Stimulated activated effector memory CD8-positive, alpha-beta T cell treated with anti-CD3 and anti-CD28 coated beads, Interleukin-12 subunit alpha, Interleukin-12 subunit beta, amount 100 ng/mL, for 72 hours (primary cell): ENCODE results near the gene WDR19.

ENCODE experiments used
- ATAC-seq: fragments of 150-1000 bp; cut with Tn5 transposase; 2 replicates; pipeline ENCODE4 v1.10.0; 2021
- DNase-seq, 2 donors: peaks; one replicate each; pipeline ENCODE4 v3.0.0; 2021 to 2022; ENCODE audit warnings: low spot score in 2 of 2
- H3K27ac Mint-ChIP-seq: one replicate; pipeline ENCODE4 v1.8.0; 2022; ENCODE audit warnings: mild to moderate bottlenecking, mixed read lengths
- H3K36me3 Mint-ChIP-seq: one replicate; pipeline ENCODE4 v1.8.0; 2022; ENCODE audit warnings: mild to moderate bottlenecking, mixed read lengths
- H3K4me1 Mint-ChIP-seq: one replicate; pipeline ENCODE4 v1.8.0; 2022; ENCODE audit warnings: mixed read lengths
- H3K4me3 Mint-ChIP-seq: one replicate; pipeline ENCODE4 v1.8.0; 2022; ENCODE audit warnings: mild to moderate bottlenecking, mixed read lengths
- H3K9me3 Mint-ChIP-seq: one replicate; pipeline ENCODE4 v1.8.0; 2022; ENCODE audit warnings: mixed read lengths

WDR19 gene

DNA sequence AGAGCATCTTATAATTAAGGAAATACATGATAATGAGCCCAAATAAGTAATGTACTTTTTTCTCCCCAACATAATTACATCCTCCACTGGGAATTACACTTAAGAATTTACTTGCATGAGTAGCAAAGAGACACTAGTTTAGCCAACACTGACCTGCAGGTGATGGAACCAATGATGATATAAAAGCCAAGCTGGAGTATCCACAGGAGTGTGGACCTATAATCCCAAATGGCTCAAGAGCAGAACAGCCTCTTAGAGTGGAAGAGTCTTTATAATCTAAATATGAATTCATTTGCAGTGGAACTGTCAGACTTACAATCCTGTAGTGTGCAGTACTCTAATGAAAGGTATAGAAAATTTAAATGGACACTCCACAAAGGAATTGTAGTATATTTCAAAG is 22.2 kb downstream of the WDR19 start:
- no peak overlapping the region for H3K4me3 Mint-ChIP-seq
- no peaks in the 10 kb centered on the region for H3K9me3 Mint-ChIP-seq
- no peaks in the 10 kb centered on the region for H3K4me1 Mint-ChIP-seq
- no peak overlapping the region for H3K27ac Mint-ChIP-seq
- ATAC-seq (no peak), DNase-seq (no peak)
- H3K36me3 Mint-ChIP-seq = peaks cover 19% of the 10 kb centered on the region

DNA sequence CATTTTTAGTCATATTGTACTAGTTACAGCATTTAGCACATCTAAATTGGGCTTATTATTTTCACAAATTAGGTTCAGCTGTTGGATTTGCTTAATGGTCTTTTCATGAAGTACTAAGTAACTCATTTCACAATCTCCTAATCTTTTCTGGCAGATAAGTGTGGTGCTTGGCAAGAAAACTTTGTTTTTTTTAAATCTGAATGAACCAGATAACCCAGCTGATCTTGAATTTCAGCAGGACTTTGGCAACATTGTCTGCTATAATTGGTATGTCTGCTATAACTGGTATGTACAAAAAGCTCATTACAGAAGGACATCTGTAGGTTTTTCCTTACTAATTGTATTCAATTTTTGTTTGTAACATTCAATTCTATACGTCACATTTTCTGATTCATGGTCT is 22.7 kb downstream of the WDR19 start:
- H3K36me3 Mint-ChIP-seq = peaks cover 19% of the 10 kb centered on the region
- H3K4me1 Mint-ChIP-seq = no peaks in the 10 kb centered on the region
- H3K4me3 Mint-ChIP-seq = no peak overlapping the region
- H3K9me3 Mint-ChIP-seq = no peaks in the 10 kb centered on the region
- no peak for DNase-seq
- H3K27ac Mint-ChIP-seq = no peak overlapping the region
- no peak for ATAC-seq

DNA sequence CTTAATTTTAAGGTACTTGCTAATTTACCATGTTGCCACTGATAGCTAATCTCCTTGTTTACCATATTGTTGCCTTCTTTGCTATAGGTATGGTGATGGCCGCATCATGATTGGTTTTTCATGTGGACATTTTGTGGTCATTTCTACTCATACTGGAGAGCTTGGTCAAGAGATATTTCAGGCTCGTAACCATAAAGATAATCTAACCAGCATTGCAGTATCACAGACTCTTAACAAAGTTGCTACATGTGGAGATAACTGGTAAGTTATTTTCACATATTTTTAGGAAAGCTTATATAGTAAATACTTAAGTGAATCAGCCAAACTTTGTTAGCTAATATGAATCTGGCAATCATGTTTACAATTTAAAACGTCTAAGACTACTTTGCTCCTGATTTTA is 23.1 kb downstream of the WDR19 start:
- ATAC-seq (no peak), DNase-seq (no peak)
- Mint-ChIP-seq H3K27ac (no peak overlapping the region), H3K4me1 (no peaks in the 10 kb centered on the region), H3K36me3 (peaks cover 19% of the 10 kb centered on the region), H3K9me3 (no peaks in the 10 kb centered on the region), H3K4me3 (no peak overlapping the region)

DNA sequence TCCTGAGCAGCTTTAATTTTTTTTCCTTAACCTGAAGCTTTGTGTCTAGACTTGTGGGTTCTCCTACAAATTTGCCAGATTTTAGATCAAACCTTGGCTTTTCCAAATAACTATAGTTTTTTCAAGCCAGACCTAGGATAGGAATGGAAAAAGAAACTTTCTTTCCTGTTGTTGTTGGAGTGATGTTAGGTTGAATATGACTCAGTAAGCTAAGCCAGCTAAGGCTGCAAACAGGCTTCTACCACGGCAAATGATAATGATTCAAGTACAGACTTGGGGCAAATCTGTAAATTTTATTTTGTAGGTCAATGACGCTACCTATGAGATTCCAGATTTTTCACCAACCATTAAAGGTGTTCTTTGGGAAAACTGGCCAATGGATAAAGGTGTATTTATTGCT is 45.6 kb downstream of the WDR19 start:
- ATAC-seq = no peak
- Mint-ChIP-seq H3K9me3 (no peaks in the 10 kb centered on the region), H3K36me3 (no peaks in the 10 kb centered on the region), H3K27ac (no peak overlapping the region), H3K4me3 (no peak overlapping the region), H3K4me1 (no peaks in the 10 kb centered on the region)
- no peak for DNase-seq

DNA sequence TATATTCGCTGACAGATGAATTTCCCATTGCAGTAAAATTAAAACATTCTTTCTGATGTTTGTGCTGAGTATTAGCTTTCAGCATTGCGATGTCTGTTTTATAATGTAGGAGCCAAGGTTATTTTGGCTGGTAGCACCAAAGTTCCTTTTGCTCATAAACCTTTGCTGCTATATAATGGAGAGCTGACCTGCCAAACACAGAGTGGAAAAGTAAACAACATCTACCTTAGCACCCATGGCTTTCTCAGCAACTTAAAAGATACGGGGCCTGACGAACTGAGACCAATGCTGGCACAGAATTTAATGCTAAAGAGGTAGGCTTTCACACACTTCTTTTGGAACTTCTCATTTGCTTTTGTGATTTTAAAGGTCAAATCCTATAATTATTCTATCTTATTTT is 46.0 kb downstream of the WDR19 start:
- ATAC-seq (no peak), DNase-seq (no peak)
- Mint-ChIP-seq H3K27ac (no peak overlapping the region), H3K4me1 (no peaks in the 10 kb centered on the region), H3K9me3 (no peaks in the 10 kb centered on the region), H3K4me3 (no peak overlapping the region), H3K36me3 (no peaks in the 10 kb centered on the region)

DNA sequence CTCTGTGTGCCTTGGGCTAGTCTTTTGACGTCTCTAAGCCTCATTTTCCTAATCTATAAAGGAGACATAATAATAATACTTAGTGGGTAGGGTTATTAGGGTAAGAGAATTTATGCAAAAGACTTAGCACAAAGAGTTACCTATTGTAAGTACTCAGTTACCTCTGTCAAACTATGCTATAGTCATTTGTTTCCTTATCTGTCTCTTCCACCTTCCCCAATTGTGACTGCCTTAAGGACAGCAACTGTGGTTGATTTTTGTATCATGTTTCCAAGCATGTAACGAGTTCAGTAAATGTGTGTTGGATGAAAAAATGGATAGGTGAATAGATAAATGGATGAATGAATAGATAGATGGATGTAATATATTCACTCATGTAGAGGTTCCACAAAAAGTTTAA is 48.1 kb downstream of the WDR19 start:
- no peak overlapping the region for H3K27ac Mint-ChIP-seq
- H3K4me1 Mint-ChIP-seq = no peaks in the 10 kb centered on the region
- H3K4me3 Mint-ChIP-seq = no peak overlapping the region
- H3K9me3 Mint-ChIP-seq = no peaks in the 10 kb centered on the region
- DNase-seq (no peak), ATAC-seq (no peak)
- no peaks in the 10 kb centered on the region for H3K36me3 Mint-ChIP-seq

DNA sequence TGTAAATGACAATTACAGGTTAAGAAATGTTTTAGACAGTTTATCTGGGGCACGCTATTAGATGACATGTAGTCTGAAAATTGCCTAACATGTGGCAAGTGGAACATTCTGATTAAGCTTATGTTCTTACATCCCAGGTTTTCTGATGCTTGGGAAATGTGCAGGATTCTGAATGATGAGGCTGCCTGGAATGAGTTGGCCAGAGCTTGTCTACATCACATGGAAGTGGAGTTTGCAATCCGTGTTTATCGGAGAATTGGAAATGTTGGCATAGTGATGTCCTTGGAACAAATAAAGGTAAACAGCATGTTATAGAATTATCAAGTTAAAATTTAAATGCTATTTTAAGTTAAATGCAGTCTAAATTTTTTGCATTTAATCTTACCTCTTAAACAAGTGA is 49.3 kb downstream of the WDR19 start:
- H3K4me3 Mint-ChIP-seq = no peak overlapping the region
- DNase-seq = no peak
- ATAC-seq = no peak
- no peaks in the 10 kb centered on the region for H3K4me1 Mint-ChIP-seq
- no peak overlapping the region for H3K27ac Mint-ChIP-seq
- H3K9me3 Mint-ChIP-seq = no peaks in the 10 kb centered on the region
- no peaks in the 10 kb centered on the region for H3K36me3 Mint-ChIP-seq

DNA sequence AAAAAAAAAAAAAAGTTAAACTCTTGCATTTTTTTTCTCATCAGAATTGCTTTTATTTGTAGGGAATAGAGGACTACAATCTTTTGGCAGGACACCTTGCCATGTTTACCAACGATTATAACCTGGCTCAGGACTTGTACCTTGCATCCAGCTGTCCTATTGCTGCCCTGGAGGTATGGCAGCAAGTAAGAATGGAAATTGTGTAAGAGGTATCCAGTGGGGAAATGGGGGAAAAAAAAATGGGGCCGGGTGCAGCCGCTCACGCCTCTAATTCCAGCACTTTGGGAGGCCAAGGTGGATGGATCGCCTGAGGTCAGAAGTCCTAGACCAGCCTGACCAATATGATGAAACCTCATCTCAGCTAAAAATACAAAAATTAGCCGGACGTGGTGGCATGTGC is 49.8 kb downstream of the WDR19 start:
- no peaks in the 10 kb centered on the region for H3K36me3 Mint-ChIP-seq
- ATAC-seq (no peak), DNase-seq (no peak)
- no peaks in the 10 kb centered on the region for H3K4me1 Mint-ChIP-seq
- no peak overlapping the region for H3K4me3 Mint-ChIP-seq
- no peak overlapping the region for H3K27ac Mint-ChIP-seq
- H3K9me3 Mint-ChIP-seq = no peaks in the 10 kb centered on the region

DNA sequence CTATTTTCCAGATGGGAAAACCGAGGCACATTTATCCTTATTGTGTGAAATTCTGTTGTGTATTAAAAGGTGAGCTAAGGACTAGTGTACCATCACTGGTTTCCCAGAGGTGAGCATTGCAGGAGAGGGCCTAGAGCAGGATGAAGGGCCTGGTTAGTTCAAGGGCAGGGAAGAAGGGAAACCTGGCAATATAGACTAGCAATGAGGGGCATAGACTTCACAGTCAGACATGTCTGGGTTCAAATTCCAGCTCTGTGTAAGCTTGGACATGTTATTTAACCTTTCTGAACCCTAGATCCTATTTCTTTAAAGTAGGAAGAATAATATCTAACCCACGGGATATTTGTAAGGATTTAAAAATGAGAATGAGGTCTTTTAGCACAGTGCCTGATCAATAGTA is 50.8 kb downstream of the WDR19 start:
- Mint-ChIP-seq H3K27ac (no peak overlapping the region), H3K9me3 (no peaks in the 10 kb centered on the region), H3K4me1 (no peaks in the 10 kb centered on the region), H3K4me3 (no peak overlapping the region), H3K36me3 (no peaks in the 10 kb centered on the region)
- ATAC-seq = no peak
- no peak for DNase-seq

DNA sequence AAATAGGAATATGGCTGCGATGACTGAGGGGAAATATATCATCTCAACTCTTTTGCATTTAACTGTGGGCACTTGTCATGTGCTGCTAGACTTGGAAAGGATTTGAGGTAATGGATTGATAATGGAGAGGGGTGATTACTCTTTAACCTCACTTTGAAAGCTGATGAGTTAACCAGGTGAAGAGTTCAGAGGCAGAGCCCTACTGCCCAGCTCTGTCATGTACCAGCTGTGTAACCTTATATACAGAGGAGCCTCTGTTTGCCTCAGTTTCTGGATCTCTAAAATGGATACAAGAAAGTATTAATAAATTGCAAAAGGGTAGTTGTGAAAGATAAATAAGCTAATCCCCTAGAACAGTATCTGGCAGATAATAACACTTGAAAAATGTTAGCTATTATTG is 51.5 kb downstream of the WDR19 start:
- H3K4me3 Mint-ChIP-seq = no peak overlapping the region
- ATAC-seq = no peak
- no peak for DNase-seq

DNA sequence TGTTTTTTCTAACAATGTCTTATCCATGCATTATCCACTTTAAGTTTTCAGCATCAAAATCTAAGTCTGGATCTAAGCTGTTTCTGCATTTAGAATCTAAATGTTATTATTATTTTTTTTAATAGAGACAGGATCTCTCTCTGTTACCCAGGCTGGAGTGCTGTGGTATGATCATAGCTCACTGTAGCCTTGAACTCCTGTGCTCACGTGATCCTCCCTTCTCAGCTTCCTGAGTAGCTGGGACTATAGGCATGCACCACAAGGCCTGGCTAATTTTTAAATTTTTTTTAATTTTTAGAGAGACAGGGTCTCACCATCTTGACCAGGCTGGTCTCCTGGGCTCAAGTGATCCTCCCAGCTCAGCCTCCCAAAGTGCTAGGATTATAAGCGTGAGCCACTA is 52.7 kb downstream of the WDR19 start:
- Mint-ChIP-seq H3K9me3 (no peaks in the 10 kb centered on the region), H3K27ac (no peak overlapping the region), H3K36me3 (no peaks in the 10 kb centered on the region), H3K4me3 (no peak overlapping the region), H3K4me1 (no peaks in the 10 kb centered on the region)
- no peak for DNase-seq
- no peak for ATAC-seq

More for the DNA sequence above, 51.5 kb downstream of the WDR19 start:
- no peaks in the 10 kb centered on the region for H3K36me3 Mint-ChIP-seq
- H3K9me3 Mint-ChIP-seq = no peaks in the 10 kb centered on the region
- no peak overlapping the region for H3K27ac Mint-ChIP-seq
- H3K4me1 Mint-ChIP-seq = no peaks in the 10 kb centered on the region

DNA sequence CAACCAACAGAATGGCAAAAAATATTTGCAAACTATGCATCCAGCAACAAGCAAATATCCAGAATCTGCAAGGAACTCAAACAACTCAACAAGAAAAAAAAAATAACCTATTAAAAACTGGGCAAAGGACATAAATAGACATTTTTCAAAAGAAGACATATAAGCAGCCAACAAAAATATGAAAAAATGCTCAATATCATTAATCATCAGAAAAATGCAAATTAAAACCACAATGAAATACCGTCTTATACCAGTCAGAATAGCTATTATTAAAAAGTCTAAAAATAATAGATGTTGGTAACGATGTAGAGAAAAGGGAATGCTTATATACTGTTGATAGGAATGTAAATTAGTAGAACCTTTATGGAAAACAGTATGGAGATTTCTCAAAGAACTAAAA is 53.4 kb downstream of the WDR19 start:
- no peak for ATAC-seq
- no peaks in the 10 kb centered on the region for H3K9me3 Mint-ChIP-seq

DNA sequence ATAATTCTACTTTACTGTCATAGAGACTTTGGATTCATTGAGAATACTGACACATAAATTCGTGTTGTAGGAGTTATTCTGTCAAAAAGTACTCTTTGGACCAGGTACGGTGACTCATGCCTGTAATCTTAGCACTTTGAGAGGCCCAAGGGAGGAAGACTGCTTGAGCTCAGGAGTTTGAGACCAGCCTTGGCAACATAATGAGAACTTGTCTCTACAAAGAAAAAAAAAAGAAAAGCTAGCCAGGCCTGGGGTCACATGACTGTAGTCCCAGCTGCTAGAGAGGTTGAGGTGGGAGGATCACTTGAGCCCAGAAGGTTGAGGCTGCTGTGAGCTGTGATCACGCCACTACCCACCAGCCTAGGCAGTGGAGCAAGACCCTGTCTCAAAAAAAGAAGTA is 54.9 kb downstream of the WDR19 start:
- no peaks in the 10 kb centered on the region for H3K4me1 Mint-ChIP-seq
- ATAC-seq (no peak), DNase-seq (no peak)
- H3K36me3 Mint-ChIP-seq = no peaks in the 10 kb centered on the region
- no peaks in the 10 kb centered on the region for H3K9me3 Mint-ChIP-seq
- H3K27ac Mint-ChIP-seq = no peak overlapping the region
- H3K4me3 Mint-ChIP-seq = no peak overlapping the region

More for the DNA sequence above, 53.4 kb downstream of the WDR19 start:
- Mint-ChIP-seq H3K27ac (no peak overlapping the region), H3K36me3 (no peaks in the 10 kb centered on the region), H3K4me1 (no peaks in the 10 kb centered on the region), H3K4me3 (no peak overlapping the region)
- no peak for DNase-seq

DNA sequence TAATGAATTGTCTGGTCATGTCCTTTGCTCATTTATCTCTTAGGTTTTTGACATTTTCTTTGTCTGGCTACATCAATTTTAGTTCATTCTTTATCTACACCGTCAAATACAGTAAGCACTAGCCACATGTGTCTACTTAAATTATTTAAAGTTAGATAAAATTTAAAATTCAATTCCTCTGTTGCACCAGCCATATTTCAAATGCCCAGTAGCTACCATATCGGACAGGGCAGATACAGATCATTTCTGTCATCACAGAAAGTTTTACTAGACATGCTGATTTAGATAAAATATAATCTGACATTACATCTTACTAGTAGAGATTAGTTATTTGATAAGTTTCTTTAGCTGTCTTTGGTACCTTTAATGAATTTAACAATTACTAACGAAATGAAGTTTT is 61.1 kb downstream of the WDR19 start:
- H3K4me1 Mint-ChIP-seq = no peaks in the 10 kb centered on the region
- no peak overlapping the region for H3K27ac Mint-ChIP-seq
- H3K4me3 Mint-ChIP-seq = no peak overlapping the region
- ATAC-seq = no peak
- no peak for DNase-seq
- H3K9me3 Mint-ChIP-seq = peaks cover 2% of the 10 kb centered on the region
- H3K36me3 Mint-ChIP-seq = no peaks in the 10 kb centered on the region

DNA sequence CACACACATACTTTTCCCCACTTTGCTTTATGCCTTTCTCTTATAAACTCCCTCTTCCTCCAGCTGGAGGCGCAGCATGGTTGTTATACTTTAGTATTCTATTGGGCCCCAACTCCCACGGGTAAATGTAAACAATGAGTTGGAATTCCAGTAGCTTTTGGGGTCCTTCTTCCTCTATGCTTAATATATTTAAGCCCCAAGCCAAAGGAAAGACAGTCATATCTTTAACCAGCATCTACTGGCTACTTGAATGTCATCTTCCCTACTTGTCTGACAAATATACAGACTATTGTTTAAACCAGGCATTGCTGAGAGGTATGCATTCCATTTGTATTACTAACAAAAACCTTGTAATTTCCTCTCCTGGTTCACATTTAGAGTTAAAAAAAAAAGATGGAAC is 72.9 kb downstream of the WDR19 start:
- ATAC-seq = no peak
- H3K4me1 Mint-ChIP-seq = no peaks in the 10 kb centered on the region
- no peaks in the 10 kb centered on the region for H3K36me3 Mint-ChIP-seq
- no peak overlapping the region for H3K4me3 Mint-ChIP-seq
- no peak for DNase-seq
- no peaks in the 10 kb centered on the region for H3K9me3 Mint-ChIP-seq
- H3K27ac Mint-ChIP-seq = no peak overlapping the region

DNA sequence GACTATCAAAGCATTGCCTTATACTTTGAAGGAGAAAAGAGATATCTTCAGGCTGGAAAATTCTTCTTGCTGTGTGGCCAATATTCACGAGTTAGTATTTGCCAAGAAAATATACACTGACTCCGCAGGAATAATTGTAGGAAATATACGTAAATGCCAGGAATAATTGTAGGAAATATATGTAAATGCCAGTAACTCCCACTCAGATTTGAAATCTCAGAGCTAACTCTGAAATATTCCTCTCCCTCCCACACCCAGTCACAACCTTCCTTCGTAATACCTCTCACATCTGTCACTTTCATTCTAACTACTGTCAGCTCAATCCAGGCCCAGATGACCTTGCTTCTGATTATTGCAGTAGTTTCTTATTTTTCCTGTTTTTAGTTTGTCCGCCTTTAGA is 73.5 kb downstream of the WDR19 start:
- no peaks in the 10 kb centered on the region for H3K4me1 Mint-ChIP-seq
- H3K27ac Mint-ChIP-seq = no peak overlapping the region
- ATAC-seq = no peak

DNA sequence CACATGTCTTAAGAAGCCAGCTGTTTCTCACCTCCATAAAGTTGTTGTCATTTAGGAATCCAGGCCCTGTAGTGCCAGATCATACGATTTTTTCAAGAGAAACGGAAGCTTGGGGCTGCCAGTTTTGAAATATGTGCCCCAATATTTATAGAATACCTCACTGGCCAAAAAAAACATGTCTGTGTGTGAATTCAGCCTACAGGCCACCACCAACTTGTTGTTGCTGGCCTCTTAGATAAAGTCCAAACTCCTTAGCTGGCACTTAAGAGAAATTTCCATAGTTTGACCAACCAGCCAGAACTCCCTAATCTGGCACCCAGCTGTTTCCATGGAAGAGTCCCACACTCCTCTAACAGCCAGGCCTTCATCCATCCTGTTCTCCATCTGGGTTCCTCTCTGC is 74.1 kb downstream of the WDR19 start:
- peak overlapping the region; percentile 2 for H3K27ac Mint-ChIP-seq

More for the DNA sequence above, 73.5 kb downstream of the WDR19 start:
- H3K36me3 Mint-ChIP-seq = no peaks in the 10 kb centered on the region
- no peaks in the 10 kb centered on the region for H3K9me3 Mint-ChIP-seq
- no peak for DNase-seq
- H3K4me3 Mint-ChIP-seq = no peak overlapping the region

More for the DNA sequence above, 74.1 kb downstream of the WDR19 start:
- Mint-ChIP-seq H3K36me3 (no peaks in the 10 kb centered on the region), H3K4me1 (no peaks in the 10 kb centered on the region), H3K4me3 (no peak overlapping the region), H3K9me3 (no peaks in the 10 kb centered on the region)
- ATAC-seq = no peak
- no peak for DNase-seq
